IPS-NIHi7 (cell line): ENCODE results near the gene ERFE.

Experiments
- DNase-seq: peaks from one replicate; pipeline ENCODE4 v3.0.0; 2012; ENCODE audit warnings: mixed read lengths; ENCODE audit errors: extremely low spot score

Gene ERFE

DNA sequence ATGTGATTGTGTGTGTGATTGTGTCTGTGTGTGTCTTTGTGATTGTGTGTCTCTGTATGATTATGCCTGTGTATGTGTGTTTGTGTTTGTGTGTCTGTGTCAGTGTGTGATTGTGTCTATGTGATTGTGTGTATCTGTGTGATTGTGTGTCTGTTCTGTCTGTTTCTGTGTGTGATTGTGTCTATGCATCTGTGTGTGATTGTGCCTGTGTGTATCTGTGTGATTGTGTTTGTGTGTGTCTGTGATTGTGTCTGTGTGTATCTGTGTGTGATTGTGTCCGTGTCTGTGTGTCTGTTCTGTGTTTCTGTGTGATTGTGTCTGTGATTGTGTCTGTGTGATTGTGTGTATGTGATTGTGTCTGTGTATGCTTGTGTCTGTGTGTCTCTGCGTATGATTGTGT, 32.4 kb upstream of the ERFE start:
- DNase-seq: no peak

GRCh38 chr2:238126775-238127164, 32.0 kb upstream of the ERFE start:
- DNase-seq: no peak

GRCh38 chr2:238127165-238128060, 31.4 kb upstream of the ERFE start:
- DNase-seq: peak; percentile 64

GRCh38 chr2:238128061-238128440, 30.7 kb upstream of the ERFE start:
- no peak for DNase-seq

DNA sequence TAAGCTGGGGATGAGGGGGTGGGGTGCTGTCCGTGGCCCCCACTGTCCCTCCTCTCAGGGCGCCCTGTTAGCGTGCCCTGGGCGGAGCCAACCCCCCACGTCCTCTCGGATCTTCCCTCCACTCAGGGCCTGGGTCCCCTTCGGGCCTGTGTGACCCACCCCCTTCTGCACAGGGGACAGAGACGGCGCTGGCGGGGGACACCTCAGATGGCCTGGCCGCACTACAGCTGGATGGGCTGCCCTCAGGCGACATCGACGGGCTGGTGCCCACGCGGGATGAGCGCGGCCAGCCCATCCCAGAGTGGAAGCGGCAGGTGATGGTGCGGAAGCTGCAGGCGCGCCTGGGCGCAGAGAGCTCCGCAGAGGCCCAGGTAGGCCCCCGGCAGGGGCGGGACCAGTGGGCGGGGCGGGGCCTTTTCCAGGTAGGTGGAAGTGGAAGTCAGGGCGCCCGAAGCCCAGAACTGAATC, 30.2 kb upstream of the ERFE start:
- DNase-seq: peak; percentile 76

DNA sequence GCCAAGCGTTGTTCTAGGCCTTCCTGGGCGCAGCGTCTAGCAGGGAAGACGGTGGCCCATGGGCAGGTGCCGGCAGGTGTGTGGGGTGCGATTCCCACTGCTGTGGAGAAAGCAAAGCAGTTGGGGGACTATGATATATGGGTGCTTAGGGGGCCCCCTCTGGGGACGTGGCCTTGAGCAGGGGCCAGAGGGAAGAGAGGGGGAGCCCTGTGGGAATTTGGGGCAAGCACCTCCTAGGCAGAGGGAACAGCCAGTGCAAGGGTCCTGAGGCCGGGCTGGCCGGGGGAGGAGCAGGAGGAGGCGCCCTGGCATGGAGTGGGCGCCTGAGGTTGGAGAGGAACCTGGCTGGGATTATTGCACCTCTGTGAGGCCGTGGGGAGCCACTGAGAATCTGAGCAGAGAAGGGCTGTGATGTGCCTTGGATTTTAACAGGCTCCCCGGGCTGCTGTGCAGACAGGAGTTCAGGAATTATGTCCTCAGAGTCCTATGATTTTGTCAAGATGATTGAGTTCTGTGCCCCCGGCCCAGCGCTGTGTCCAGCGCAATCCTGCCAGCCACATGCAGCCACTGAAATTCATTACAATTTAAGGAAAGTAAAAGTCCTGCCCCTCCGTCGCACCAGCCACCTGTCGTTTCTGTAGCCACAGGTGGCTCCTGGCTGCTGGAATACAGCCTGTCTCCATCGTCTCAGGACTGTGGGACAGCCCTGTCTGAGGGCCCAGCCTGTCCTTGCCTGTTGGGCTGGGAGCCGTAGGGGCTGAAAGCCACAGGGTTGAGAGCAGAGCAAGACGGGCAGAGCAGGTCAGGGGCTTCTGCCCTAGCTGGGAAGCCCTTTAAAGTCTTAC, 29.4 kb upstream of the ERFE start:
- DNase-seq: no peak

GRCh38 chr2:238130111-238130695, 28.6 kb upstream of the ERFE start:
- no peak for DNase-seq

DNA sequence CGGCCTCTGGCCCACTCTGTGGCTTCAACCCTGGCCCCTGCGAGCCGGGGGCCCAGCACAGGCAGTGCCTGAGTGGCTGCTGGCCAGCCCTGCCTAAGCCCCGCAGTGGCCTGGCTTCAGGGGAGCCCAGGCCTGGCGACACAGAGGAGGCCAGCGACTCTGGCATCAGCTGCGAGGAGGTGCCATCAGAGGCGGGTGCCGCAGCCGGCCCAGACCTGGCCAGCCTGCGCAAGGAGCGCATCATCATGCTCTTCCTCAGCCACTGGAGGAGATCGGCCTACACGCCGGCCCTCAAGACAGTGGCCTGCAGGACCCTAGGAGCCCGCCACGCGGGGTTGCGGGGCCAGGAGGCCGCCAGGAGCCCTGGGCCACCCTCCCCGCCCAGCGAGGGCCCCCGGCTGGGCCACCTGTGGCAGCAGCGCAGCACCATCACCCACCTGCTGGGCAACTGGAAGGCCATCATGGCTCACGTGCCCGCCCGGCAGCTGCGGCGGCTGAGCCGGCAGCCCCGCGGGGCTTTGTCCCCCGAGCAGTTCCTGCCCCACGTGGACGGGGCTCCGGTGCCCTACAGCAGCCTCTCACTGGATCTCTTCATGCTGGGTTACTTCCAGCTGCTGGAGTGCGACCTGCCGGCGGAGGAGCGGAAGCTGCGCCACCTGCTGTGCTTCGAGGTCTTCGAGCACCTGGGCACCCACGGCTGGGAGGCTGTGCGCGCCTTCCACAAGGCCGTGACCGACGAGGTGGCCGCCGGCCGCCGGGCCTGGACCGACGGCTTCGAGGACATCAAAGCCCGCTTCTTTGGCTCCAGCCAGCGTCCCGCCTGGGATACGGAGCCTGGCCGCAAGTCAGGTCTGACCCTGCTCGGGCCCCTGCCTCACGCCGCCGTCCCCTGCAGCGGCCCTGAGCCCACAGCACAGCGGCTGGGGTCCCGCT, 27.8 kb upstream of the ERFE start:
- no peak for DNase-seq

GRCh38 chr2:238131761-238132462, 26.9 kb upstream of the ERFE start:
- DNase-seq: no peak

DNA sequence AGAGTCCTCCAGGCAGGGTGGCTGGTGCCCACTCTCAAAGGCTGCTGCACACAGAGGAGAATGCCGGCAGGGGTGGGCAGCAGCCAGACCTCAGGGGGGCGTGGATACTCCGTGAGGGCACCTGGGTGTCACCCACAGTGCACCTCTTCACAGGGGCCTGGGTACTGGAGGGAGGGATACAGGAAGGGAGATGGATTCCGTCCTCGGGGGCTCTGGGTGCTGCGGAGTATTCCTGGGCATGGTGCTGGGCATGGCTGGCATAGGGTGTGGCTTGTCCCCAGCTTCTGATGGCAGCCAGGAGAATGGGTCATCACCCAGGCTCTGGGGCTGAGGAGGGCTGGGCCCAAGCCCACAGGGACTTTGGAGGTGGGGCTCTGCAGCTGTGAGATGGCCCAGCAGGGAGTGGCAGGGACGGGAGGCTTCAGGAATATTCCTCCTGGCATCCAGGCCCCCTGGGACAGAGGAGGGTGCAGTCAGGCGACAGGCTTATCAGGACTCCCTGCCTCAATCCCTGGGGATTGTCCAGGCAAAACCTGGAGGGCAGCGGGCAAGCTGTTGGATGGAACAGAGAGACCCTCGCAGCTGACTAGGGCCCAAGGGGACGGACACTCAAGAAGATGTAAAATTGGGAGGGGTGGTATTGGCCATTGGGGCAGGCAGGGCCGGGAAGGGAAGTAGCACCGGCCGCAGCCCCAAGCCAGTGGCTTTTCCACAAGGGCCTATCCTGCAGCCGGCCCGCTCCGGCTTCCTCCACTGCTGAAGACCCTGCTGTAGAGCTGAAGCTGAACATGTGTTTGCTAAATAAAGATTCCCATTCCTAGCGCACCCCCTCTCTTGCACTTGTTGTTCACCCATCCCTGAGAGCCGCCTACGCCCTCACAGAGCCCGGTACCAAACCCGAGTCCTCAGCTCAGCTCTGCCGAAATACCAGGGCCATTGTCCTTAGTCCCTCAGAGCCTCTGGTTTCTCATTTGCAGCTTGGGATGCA, 26.0 kb upstream of the ERFE start:
- no peak for DNase-seq

DNA sequence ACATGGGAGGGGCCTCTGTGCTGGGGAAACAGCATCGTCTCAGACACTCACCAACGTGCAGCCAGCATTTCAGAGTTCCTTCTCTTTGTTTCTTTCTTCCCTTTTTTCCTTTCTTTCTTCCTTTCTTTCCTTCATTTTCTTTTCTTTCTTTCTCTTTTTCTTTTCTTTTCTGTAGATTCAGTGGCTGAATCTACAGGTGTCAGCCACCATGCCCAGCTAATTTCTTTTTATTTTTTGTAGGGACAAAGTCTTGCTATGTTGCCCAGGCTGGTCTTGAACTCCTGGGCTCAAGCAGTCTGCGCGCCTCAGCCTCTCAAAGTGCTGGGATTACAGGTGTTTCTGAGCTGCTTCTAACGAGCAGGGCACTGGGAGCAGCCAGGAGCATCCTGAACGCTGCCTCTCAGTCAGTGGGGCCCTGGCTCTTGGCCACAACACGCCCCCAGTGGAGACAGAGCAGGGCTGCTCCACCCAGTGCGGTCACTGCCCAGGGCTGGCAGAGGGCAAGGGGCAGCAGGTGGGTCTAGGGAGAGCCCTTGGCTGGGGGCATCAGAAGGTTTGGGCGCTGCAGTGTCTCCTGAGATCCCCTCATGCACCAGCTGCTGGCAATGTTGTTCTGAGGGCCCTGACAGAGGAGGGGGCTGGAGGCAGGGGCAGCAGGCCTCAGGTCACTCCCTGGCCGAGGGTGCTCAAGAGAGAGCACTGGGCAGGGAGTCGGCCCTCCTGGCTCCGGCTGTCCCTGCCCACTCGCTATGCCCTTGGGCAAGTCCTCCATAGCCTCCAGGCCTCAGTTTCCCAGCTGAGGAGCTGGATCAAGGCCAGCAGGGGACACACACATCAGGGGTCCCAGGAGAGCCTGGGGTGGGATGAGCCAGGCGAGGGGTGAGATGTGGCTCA, 25.0 kb upstream of the ERFE start:
- no peak for DNase-seq

- DNase-seq: no peak
Observed at GRCh38 chr2:238134393-238134785, 24.4 kb upstream of the ERFE start.

DNA sequence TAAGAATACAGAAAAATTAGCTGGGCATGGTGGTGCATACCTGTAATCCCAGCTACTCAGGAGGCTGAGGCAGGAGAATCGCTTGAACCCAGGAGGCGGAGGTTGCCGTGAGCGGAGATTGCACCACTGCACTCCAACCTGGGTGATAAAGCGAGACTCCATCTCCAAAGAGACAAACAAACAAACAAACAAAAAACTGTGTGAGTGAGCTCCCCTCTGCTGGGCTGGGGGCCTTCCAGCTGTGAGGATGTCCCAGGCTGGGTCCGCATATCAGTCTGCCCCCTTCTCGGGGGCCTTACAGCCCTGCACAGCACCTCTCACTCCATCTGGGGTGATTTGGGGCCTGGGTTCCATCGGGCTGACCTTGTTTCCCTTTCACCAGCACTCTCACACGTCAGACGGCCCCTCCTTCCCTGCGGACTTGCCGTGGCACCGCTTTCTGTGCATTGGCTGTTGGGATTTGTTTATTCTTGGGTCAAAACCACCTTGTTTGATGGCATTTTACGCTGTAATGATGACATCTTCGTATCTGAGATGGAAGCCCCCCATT, 23.1 kb upstream of the ERFE start:
- DNase-seq: no peak

- no peak for DNase-seq
Observed at GRCh38 chr2:238136820-238137537, 21.8 kb upstream of the ERFE start.

DNA sequence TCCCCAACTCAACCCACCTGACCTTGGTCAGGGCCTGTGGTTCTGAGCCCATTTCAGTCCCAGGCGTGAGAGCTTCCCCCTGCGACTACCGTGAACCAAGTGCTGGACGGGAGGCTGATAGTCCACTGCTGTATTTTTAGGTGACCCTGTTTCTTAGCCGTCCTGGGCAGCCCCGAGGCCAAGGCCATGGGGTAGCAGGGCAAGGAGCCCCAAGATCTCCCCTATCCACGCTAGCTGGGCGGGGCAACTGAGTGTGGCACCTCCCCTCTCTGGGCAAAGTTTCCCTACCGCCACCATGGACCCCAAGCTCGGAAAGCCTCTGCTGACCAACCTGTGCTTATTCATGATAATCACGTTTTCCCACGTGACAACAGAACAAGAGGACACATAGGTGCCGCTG, 20.9 kb upstream of the ERFE start:
- DNase-seq: no peak

GRCh38 chr2:238138331-238139195, 20.2 kb upstream of the ERFE start, which contains the start of gene KLHL30:
Gene KLHL30 (plus strand): TSS chr2:238138668. CDS start chr2:238140755, 2,087 bp downstream.
- no peak for DNase-seq
